GM18873 (cell line): ENCODE data around the gene CNGB1.
"Not testable (repeated sequence)": the region's sequence is repeated elsewhere in the genome, so short reads cannot be mapped to it uniquely, and the experiment has no call there.

Source experiments
- ATAC-seq: cut with Tn5 transposase; IDR thresholded peaks from one replicate; pipeline ENCODE4 v1.9.1; 2021; ENCODE audit warnings: mild to moderate bottlenecking, moderate library complexity, moderate number of reproducible peaks; ENCODE audit not compliant: unreplicated experiment, low FRiP score

The CNGB1 gene

DNA sequence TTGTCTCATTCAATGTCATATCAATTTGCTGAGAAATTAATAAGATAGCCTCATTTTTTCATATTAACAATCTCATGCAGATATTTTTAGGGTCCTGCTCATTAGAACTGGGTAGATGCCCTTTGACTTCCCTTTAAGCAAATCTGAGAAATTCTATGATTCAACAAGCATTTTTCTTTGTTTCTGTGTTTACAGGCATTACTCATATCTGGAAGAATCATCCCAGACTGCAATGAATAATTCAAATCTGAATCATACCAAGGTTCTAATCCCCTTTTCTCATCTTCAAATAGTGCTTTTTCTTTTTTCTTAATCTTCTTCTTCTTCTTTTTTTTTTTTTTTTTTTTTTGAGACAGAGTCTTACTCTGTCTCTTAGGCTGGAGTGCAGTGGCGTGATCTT, 99.5 kb downstream of the CNGB1 start:
- ATAC-seq = no peak

DNA sequence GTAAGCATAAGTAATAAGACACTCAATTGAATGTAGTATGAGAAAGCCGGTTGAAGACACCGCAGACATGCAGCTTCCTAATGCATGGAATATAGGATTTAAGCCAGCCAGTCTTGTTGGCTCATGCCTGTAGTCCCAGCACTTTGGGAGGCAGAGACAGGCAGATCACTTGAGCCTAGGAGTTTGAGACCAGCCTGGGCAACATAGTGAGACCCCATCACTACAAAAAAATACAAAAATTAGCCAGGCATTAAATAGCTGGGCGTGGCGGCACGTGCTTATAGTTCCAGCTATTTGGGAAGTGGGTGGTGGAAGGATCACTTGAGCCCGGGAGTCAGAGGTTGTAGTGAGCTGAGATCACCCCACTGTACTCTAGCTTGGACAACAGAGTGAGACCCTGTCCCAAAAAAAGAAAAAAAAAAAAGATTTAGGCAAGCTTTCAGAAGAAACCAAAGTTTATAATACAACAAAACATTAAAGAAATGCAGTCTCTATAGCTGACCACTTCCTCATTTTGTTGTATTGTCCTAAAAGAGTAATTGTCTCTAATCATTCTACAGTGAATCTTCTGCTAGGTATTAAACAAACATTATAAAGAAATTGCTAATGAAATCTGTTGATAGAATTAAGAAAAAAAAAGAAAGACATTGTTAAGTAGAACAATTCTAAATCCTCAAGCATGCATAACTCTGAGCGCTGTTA, 100.0 kb downstream of the CNGB1 start:
- no peak for ATAC-seq

DNA sequence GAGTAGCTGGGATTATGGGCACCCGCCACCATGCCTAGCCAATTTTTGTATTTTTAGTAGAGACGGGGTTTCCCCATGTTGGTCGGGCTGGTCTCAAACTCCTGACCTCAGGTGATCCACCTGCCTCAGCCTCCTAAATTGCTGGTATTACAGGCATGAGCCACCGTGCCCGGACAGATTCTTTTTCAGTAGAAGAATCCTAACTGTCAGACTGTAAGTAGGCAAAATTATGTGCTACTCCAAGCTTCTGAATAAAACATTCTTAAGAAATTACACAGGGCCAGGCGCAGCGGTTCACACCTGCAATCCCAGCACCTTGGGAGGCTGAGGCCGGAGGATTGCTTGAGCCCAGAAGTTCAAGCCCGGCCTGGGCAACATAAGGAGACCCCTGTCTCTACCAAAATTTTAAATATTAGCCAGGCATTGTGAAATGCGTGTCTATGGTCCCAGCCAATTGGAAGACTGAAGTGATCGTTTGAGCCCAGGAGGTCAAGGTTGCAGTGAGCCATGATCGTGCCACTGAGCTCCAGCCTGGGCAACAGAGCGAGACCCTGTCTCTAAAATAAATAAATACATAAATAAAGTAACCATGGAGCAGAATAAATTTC, 101.9 kb downstream of the CNGB1 start:
- no peak for ATAC-seq

DNA sequence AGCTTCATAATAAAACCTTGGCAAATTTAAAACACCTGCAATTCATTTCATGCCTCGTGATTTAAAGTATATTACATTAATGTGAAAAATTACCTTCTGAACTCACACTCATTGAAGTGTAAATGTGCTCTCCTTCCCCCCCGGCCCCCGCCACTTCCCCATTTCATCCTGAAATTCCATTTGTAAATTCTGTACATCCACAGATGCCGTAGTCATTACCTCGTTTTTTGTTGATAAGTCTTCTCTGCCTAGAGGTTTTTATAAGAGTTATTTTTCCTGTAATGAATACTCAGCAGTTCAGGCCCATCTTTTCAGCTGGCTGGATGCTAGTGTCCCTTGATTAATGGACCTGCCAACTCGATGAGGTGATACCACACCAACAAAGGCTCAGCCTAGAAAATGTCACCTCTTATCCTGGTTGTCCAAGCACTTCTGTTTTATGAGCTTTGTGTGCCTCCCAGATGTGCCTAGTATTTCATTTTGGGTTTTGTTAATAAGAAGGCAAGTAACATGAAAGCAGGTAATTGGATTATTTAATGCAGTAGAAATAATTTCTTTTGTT, 103.8 kb downstream of the CNGB1 start:
- ATAC-seq = no peak

DNA sequence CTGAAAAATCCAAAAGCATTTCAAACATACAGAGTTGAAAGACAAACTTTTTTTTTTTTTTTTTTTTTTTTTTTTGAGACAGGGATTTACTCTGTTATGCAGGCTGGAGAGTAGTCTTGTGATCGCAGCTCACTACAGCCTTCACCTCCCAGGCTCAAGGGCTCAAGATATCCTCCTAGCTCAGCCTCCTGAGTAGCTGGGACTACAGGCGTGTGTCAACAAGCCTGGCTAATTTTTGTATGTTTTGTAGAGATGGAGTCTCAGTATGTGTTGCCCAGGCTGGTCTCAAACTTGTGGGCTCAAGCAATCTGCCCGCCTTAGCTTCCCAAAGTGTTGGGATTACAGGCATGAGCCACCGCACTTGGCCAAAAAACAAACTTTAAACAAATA, 104.4 kb downstream of the CNGB1 start:
- no peak for ATAC-seq

DNA sequence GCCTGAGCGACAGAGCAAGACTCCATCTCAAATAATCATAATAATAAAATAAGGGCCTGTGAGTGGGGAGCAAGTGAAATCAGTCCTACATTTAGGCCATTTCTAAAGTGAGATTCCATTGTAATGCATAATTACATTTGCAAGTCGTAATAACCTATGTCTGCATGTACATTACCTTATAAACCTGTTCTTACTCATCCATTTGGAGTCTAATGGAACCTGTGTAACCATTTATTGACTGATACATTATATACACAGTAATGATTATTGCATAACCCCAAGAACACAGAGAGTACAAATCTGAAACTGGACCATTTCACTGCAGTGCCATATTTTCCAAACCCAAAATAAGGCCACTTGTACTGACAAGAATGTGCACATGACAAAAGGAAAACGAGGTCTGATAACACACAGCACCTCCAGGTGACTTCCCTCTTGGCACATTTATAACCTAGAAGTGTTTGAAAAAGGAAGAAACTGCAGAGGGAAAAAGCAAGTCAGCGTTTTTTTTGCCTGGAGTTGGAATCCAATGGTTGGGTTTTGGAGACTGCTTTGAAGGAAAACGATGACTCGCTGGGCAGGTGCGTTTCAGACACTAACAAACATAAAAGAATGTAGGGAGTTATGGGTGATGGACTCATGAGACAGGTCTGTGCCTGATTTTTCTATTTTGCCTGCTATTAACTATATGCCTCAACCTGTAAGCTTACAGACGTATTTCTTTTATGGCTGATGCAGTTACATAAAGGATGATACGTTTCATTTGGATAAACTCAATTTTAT, 105.0 kb downstream of the CNGB1 start:
- ATAC-seq = no peak

DNA sequence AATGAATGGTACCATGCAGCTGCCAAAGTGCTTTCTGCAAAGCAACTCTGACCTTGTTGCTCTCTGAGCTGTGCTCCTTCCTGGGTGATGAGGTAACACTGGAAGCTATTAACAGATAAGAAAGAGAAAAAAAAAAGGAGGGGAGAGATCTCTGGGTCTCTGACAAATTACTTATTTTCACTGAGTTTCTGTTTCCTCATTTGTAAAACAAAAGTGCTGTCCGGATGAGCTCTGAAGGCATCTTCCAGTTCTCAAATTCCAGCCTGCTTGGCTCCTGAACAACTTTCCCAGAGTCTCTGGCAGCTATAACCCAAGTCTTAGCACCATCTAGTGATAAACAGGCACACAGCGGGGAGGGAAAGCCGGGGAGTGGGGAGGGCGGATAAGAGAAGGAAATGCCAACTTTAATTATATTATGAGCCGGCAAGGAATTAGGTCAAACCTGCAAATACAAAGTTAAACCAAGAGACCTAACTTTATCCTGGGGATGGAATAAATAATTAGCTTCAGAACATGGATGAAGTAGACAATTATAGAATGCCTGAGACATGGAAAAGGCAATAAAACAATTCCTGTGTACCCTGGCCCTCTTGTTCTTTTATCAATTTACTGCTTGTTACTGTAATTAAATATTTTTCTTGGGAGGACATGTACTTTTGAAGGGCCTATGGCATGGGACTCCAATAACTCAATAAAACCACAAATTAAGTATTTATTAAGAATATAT, 107.3 kb downstream of the CNGB1 start:
- no peak for ATAC-seq

DNA sequence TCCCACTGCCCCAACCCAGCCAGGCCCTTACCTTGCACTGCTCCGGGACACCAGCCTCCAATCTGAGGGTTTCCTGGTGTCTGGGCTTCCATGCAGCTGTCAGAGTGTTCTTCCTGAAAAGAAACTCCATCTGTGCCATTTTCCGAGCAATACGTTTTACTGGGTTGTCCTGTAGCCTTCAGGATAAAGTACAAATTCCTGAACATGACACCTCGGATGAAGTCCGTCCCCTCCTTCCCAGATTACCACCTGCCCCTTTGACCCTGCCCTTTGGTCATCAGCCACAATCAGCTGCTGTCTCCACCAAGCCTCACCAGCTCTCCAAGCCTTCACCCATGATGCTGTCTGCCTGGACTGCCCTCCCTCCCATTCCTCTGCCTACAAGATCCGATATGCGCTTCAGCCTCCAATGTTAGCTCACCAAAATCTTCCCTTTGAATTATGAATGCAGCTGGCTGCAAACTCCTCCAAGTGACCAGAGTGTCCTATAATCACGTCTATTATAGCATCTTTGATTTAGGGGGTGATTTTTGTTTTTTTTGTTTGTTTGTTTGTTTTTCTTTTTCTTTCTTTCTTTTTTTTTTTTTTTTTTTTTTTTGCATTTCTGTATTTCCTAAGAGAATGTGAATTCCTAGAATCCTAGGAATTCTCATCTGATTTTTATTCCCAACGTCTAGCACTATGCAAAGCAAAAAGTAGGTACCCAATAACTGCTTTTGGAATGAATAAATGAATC, 108.1 kb downstream of the CNGB1 start:
- ATAC-seq = no peak

DNA sequence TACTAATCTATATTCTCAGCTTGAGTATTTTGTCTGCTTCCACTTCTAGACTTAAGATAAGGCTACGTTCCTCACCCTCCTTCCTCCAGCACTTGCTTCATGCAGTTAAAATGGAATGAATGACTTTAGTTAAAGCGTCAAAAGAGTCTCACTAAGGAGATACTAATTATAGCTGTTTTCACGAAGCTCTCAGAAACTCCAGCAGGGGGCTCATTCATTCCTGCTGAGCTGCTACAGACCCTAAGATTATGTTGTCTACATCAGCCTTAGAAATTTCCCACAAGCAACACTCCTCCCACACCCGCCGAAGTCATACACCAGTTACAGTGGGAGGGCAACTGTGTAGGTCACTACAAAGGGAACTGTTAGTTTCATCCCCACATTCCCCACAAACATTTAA, 111.6 kb downstream of the CNGB1 start:
- ATAC-seq = no peak

DNA sequence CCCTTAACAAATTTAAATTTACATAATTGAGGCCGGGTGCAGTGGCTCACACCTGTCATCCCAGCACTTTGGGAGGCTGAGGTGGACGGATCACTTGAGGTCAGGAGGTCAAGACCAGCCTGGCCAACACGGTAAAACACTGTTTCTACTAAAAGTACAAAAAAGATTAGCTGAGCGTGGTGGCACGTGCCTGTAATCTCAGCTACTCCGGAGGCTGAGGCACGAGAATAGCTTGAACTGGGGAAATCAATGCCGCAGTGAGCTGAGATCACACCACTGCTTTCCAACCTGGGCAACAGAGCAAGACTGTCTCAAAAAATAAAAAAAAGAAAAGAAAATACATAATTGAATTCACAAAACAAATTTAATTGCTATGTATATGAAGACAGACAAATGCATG, 112.3 kb downstream of the CNGB1 start:
- no peak for ATAC-seq

DNA sequence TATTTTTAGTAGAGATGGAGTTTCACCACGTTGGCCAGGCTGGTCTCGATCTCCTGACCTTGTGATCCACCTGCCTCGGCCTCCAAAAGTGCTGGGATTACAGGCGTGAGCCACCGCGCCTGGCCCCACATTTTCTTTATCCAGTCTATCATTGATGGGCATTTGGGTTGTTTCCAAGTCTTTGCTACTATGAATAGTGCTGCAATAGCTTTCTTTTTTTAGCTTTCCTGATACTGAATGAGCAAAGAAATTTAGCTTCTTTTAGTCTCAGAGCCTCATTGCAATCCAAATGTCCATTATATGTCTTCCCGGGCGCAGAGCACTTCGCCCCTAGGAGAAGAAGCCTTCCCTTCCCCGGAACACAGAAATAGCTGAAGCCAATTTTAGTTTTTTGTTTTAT, 112.9 kb downstream of the CNGB1 start:
- ATAC-seq = not testable (repeated sequence)

DNA sequence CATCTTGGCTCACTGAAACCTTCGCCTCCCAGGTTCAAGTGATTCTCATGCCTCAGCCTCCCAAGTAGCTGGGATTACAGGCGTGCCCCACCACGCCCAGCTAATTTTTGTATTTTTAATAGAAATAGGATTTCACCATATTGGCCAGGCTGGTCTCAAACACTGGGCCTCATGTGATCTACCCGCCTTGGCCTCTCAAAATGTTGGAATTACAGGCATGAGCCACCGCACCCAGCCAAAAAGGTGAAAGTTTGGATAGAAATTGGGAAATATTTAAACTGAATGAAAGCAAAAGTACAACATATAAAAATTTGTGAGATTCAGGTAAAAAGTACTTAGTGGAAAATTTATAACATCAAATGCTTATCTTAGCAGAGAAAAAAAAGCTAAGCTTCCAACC, 115.7 kb downstream of the CNGB1 start:
- no peak for ATAC-seq

DNA sequence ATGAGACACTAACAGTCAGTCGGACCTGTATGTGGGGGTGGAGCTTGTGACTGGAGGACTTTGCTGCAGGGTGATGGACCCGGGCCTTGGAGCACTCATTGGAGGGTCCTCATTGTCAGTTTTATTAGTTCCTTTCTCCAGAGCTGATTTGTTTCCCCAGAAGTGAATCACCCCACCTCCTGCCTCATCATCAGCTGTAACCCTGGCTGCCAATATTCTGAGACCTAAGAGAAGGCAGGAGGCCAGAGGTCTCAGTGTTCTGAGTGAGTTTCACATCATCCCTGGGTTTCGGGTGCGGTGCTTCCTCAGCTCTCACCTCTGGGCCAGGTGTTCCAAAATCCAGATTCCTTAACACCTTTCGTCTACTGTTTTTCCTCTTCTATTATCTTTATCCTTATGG, 118.7 kb downstream of the CNGB1 start:
- ATAC-seq = no peak

DNA sequence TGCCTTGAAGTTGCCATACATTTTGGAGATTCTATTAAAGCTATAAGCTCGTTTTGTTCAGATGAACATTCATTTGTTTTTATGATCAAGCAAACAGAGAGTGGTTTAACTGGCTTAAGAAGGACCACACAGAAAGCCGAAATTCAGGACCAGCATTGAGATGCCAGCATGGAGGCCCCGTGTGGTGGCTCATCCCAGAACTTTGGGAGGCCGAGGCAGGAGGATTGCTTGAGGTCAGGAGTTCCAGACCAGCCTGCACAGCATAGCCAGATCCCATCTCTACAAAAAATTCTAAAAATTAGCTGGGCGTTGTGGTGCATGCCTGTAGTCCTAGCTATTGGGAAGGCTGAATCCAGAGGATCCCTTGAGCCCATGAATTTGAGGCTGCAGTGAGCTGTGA, 122.7 kb downstream of the CNGB1 start:
- no peak for ATAC-seq

DNA sequence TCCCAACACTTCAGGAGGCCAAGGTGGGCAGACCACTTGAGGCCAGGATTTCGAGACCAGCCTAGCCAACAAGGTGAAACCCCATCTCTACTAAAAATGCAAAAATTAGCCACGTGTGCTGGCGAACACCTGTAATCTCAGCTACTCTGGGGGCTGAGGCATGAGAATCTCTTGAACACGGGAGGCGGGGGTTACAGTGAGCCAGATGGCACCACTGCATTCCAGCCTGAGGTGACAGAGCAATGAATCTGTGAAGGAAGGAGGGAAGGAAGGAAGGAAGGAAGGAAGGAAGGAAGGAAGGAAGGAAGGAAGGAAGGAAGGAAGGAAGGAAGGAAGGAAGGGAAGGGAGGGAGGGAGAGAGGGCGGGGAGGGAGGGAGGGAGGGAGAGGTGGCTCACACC, 124.0 kb downstream of the CNGB1 start:
- not testable (repeated sequence) for ATAC-seq

DNA sequence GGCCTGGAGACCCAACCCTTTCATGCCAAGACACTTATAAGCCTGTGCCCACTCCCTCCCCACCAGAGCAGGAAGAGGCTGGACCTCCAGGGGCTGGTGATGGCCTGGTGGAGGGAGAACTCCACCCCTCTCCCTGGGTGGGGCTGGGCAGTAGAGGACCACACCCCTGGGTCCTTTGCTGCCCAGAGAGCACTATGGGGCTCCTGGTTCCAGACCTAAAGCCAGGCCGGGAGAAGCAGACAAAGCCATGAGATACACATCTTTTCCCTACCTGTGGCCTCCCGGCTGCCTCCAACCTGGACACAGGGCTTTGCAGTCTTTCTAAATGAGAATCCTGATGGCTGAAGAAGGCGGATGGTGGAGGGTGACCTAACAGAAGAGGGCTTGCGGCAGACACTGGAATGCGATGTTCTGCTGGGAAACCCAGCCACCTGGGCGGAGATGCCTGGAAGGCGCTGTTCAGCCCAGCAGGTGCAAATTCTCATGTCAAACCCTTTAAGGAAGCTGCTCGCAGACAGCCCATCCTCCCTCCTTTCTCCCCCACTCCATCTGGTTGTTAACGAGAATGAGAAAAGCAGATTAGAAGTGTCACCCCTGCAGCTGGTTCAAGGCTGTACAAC, 124.7 kb downstream of the CNGB1 start:
- no peak for ATAC-seq

DNA sequence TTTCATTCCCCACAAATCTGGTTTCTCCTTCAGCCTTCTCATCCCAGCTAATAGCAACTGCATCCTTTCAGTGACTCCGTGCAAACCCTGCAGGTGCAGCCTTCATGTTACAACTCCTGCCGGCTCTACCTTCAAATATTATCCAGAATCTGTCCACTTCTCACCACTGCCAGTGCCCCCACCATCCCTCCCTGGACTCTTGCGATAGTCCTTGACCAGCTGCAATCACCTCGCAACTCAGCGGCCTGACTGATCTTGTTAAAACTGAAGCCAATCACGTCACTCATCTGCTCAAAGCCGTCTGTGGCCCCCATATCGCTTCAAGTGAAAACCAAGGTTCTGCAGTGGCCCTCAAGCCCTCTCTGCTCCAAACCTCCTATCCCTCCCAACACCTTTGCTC, 125.8 kb downstream of the CNGB1 start:
- ATAC-seq = no peak

DNA sequence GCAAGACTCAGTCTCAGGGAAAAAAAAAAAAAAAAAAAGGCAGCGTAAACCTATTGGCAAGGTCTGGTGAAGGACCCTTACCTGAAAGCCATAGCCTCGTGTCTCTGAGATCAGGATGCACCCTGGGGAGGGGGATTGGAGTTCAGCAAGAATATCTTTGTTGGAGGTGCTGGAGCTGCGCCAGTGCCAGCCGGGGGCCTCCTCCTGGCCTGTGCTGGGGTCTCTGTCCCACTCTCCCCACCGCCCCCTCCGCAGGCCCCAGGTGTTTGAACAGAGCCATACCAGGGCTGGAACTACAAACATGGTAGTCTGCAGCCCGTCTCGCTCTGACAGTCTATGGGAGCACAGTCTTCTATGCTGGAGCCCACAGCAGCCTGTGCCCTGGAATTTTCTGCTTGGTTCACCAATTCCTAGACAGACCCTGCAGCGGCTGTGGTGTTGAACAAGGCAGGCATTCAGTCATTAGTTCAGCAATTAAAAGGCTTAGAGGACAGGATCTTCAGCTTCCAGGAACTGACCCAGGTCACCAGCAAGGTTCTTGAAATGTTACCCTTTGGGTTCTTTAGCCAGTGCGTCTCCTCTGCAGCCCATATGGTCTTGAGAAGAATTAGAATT, 126.4 kb downstream of the CNGB1 start:
- ATAC-seq = no peak

DNA sequence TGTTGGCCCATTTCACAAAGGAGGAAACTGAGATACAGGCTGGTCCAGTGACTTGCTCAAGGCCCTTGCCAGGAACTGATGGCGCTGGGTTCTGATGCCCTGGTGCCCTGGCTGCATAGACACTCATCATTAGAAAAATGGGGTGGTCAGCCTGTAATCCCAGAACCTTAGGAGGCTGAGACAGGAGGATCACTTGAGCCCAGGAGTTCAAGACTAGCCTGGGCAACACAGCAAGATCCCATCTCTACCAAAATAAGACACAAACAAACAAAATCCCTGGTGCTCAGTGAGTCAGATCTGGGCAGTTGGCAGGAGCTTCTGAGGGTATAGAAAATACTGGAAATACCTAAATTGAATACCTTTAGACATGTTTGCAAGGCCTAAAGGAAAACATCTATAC, 127.5 kb downstream of the CNGB1 start:
- ATAC-seq = no peak
